K562 (cell line): ENCODE results near the gene GRIA4. TPM values are rescaled to one million over a fixed set of nuclear protein-coding genes. Genes with fewer than 3 reads are reported as not detected.

Experiments used
- ATAC-seq: fragments of 200-7000 bp; cut with Tn5 transposase; 3 replicates; pipeline ENCODE4 v1.9.1; 2020; ENCODE audit warnings: moderate library complexity
- BruUV-seq: library from RNA; stranded (reverse); fragments of 400-500 nt; replicated peaks from 2 replicates; lab custom pipeline; 2021; lab: Mats Ljungman, UMichigan
- CTCF ChIA-PET: fragments of 300-600 bp; formaldehyde crosslinking; extraction: SDS; loops from one replicate; lab custom pipeline; 2021; ENCODE audit warnings: low intra/inter-chr PET ratio; lab: Yijun Ruan, JAX
- POLR2A ChIA-PET: fragments of 300-600, 350-650 bp; sonication (Branson Sonifier 250); formaldehyde crosslinking; extraction: SDS; loops from one replicate; lab custom pipeline; 2021; ENCODE audit warnings: antibody characterized with exemption, inconsistent platforms; lab: Yijun Ruan, JAX
- DNase-seq, 4 experiments: peaks; one replicate each; pipeline versions ENCODE4 v3.0.0 to v3.0.0-alpha.2; 2011 to 2018; ENCODE audit warnings: low spot score in 3 of 4, mixed read lengths in 3 of 4; ENCODE audit errors: extremely low read depth in 1 of 4
- FAIRE-seq: peaks from 2 replicates; lab custom pipeline; 2011; peaks lifted over from hg19 to GRCh38; lab: Jason Lieb, UNC
- H2AFZ ChIP-seq: 2 replicates; pipeline ENCODE4 v1.6.0; 2011; ENCODE audit warnings: low read depth, low read length, control low read depth, inconsistent platforms
- H3K27ac ChIP-seq: fragments of 200-600 bp; 3 replicates; pipeline ENCODE4 v1.8.0; 2011; ENCODE audit warnings: low read depth, mild to moderate bottlenecking, control low read depth, inconsistent platforms, low read length, moderate library complexity, mixed read lengths; ENCODE audit errors: extremely low read depth
- H3K27me3 ChIP-seq, 2 experiments: fragments of 300-600 bp in 1 of 2; 2 replicates in 1 of 2; 3 replicates in 1 of 2; pipeline versions ENCODE4 v1.6.0 to v1.8.0; 2011; ENCODE audit warnings: inconsistent platforms in 2 of 2, low read length in 2 of 2, mild to moderate bottlenecking in 1 of 2, mixed read lengths in 1 of 2, moderate library complexity in 1 of 2; ENCODE audit not compliant: control insufficient read depth in 2 of 2, insufficient read depth in 2 of 2
- H3K36me3 ChIP-seq: fragments of 300-600 bp; 3 replicates; pipeline ENCODE4 v1.8.0; 2011; ENCODE audit warnings: mild to moderate bottlenecking, low read length, inconsistent platforms; ENCODE audit not compliant: control insufficient read depth, insufficient read depth
- H3K4me1 ChIP-seq, 2 experiments: fragments of 200-600 bp in 1 of 2; replicated peaks in 1 of 2; 2 replicates in 1 of 2; 3 replicates in 1 of 2; pipeline versions ENCODE4 v1.5.1 to v1.8.0; 2011; ENCODE audit warnings: inconsistent platforms in 2 of 2, low read length in 2 of 2, mild to moderate bottlenecking in 1 of 2, mixed read lengths in 1 of 2, moderate library complexity in 1 of 2; ENCODE audit not compliant: control insufficient read depth in 2 of 2, insufficient read depth in 2 of 2
- H3K4me2 ChIP-seq: 2 replicates; pipeline ENCODE4 v1.6.1; 2011; ENCODE audit warnings: low read length, control low read depth, inconsistent platforms, mixed read lengths; ENCODE audit not compliant: insufficient read depth
- H3K4me3 ChIP-seq: fragments of 200-600 bp; sonication (generic), shearing (Covaris generic); 2 replicates; pipeline ENCODE4 v1.5.1; 2016; ENCODE audit warnings: control low read depth, inconsistent platforms
- H3K79me2 ChIP-seq: fragments of 200-600 bp; 3 replicates; pipeline ENCODE4 v1.8.0; 2011; ENCODE audit warnings: low read length, inconsistent platforms; ENCODE audit not compliant: control insufficient read depth, insufficient read depth
- H3K9ac ChIP-seq, 2 experiments: 2 replicates each; pipeline versions ENCODE4 v1.6.0 to v1.6.1; 2011; ENCODE audit warnings: low read depth in 2 of 2, low read length in 2 of 2, control low read depth in 1 of 2, inconsistent platforms in 1 of 2, mild to moderate bottlenecking in 1 of 2, mixed read lengths in 1 of 2; ENCODE audit not compliant: insufficient read depth in 1 of 2
- H3K9me1 ChIP-seq: one replicate; pipeline ENCODE4 v1.6.0; 2011; ENCODE audit warnings: inconsistent platforms, mild to moderate bottlenecking, low read length, moderate library complexity; ENCODE audit not compliant: control insufficient read depth, insufficient read depth
- H3K9me3 ChIP-seq: replicated peaks from 2 replicates; pipeline ENCODE4 v1.5.1; 2011; ENCODE audit warnings: low read depth, low read length, inconsistent platforms; ENCODE audit not compliant: control insufficient read depth, insufficient read depth
- H4K20me1 ChIP-seq: replicated peaks from 2 replicates; pipeline ENCODE4 v1.6.1; 2011; ENCODE audit warnings: low read length, inconsistent platforms, mixed read lengths; ENCODE audit not compliant: control insufficient read depth, insufficient read depth
- ATF3 ChIP-seq, 2 experiments: fragments of 450-650 bp in 1 of 2; sonication (generic) in 1 of 2; formaldehyde crosslinking in 1 of 2; IDR thresholded peaks in 1 of 2; conservative IDR thresholded peaks in 1 of 2; 2 replicates each; pipeline versions ENCODE4 v1.6.1 to v1.8.1; 2016 to 2023; ENCODE audit warnings: mild to moderate bottlenecking in 2 of 2, moderate library complexity in 2 of 2, inconsistent platforms in 1 of 2, missing genetic modification reagents in 1 of 2
- BCOR ChIP-seq: fragments of 450-650 bp; IDR thresholded peaks from 2 replicates; pipeline ENCODE4 v1.6.1; 2016
- BMI1 ChIP-seq: fragments of 150-350 bp; IDR thresholded peaks from 2 replicates; pipeline ENCODE4 v1.6.1; 2014; ENCODE audit warnings: low read length
- EP400 ChIP-seq: fragments of 450-650 bp; IDR thresholded peaks from 2 replicates; pipeline ENCODE4 v1.6.1; 2017; ENCODE audit warnings: antibody characterized with exemption, mild to moderate bottlenecking, moderate library complexity
- IRF9 ChIP-seq: fragments of 450-650 bp; IDR thresholded peaks from 2 replicates; pipeline ENCODE4 v1.6.1; 2016; ENCODE audit warnings: missing biosample characterization, missing genetic modification characterization
- RNF2 ChIP-seq: sonication (generic); IDR thresholded peaks from 2 replicates; pipeline ENCODE4 v1.6.1; 2016
- ZNF696 ChIP-seq: fragments of 250-450 bp; sonication (Bioruptor Pico); conservative IDR thresholded peaks from 2 replicates; pipeline ENCODE4 v1.4.0; 2020; ENCODE audit warnings: mild to moderate bottlenecking, moderate library complexity
- WGBS: fragments of 100-300 bp; shearing (Covaris generic); methylation state at CpG from one replicate; pipeline ENCODE4 v1.1.6; 2016; ENCODE audit warnings: low coverage, mixed read lengths; ENCODE audit not compliant: insufficient coverage; ENCODE audit errors: missing lambda C conversion rate; 5-methylcytosine and 5-hydroxymethylcytosine counted together
- in situ Hi-C: fragments of 300-500 bp; cut with MboI; formaldehyde crosslinking; loops from 4 replicates; pipeline ENCODE4 v1.15.0; 2018; ENCODE audit warnings: inconsistent platforms, mixed read lengths
- intact Hi-C: fragments of 100-400 bp; cut with micrococcal nuclease; formaldehyde crosslinking; loops from 2 replicates; pipeline ENCODE4 v1.14.2; 2022
- polyA plus RNA-seq, 8 experiments: library from polyadenylated mRNA; depleted of rRNA in 4 of 8; stranded (reverse) in 5 of 8; unstranded in 3 of 8; fragments of >200 nt; fragmentation: Nextera tagmentation in 2 of 8; fragmentation: Illumina TruSeq in 1 of 8; extraction: Ambion mirVana in 2 of 8; extraction: Trizol in 1 of 8; gene quantifications; 2 replicates each; pipeline versions ENCODE4 v1.2.1 to v1.2.3, GENCODE V29; 2011 to 2014; ENCODE audit warnings: inconsistent platforms in 1 of 8, missing spikeins in 1 of 8
- small RNA-seq: library from RNA; depleted of rRNA; stranded (forward); fragments of <200 nt; gene quantifications from one replicate; pipeline ENCODE3, GENCODE V24; 2014
- total RNA-seq, 7 experiments: library from RNA; depleted of rRNA in 6 of 7; stranded (reverse); fragments of >200 nt in 6 of 7; fragmentation: Illumina TruSeq in 2 of 7; extraction: Trizol in 2 of 7; gene quantifications; 2 replicates each; pipeline versions ENCODE4 v1.2.1 to v1.2.3, GENCODE V29; 2011 to 2021; ENCODE audit warnings: low replicate concordance in 1 of 7
- TF ChIP-seq, protein P1 (sequence below): sonication (generic); formaldehyde crosslinking; IDR thresholded peaks from 2 replicates; pipeline ENCODE4 v1.8.0; 2022; ENCODE audit warnings: mild to moderate bottlenecking, missing genetic modification reagents

The GRIA4 gene
- total and polyA plus RNA-seq, 9 of the 15 experiments (the other 6 are each of a cell fraction or from before 2014, with no cell fraction given): not detected

DNA sequence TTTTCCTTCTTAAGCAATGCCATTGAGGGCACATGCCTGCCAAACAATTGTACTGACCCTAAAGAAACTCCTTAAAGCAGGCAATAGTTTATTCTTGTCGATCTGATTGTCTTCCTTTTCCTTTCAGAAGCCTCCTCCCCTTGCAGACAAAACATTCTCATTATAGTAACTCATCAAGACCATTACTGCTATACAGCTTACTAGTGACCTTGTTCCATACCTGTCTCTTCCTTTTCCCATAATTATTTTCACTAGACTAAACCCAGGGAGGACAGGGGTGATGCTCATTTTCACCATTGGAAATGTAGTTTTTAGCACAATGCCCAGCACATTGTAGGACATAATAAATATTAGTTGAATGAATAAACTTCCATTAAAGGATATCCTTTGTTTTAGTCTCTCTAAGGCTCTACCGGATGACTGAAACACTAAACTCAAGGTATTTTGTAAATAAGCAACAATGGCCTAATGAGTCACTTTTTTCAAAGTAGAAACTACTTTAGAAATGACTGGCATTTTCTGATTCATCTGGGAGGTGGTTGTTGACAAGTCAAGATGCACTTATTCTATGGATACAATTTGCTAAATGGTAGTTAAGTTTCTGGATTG lies 421.4 kb downstream of the GRIA4 start:
- 0% methylated on average over 2 of the region's 2 CpGs for WGBS
- TF ChIP-seq IRF9 (tag) (no peak), BMI1 (no peak), RNF2 (no peak), ATF3 (IDR thresholded peaks at IDR 0.05) (no peak), ATF3 (CRISPR knock-in tag; conservative IDR thresholded peaks at IDR 0.05) (no peak), EP400 (no peak), ZNF696 (CRISPR knock-in tag) (no peak), BCOR (no peak)
- TF ChIP-seq, protein P1, sequence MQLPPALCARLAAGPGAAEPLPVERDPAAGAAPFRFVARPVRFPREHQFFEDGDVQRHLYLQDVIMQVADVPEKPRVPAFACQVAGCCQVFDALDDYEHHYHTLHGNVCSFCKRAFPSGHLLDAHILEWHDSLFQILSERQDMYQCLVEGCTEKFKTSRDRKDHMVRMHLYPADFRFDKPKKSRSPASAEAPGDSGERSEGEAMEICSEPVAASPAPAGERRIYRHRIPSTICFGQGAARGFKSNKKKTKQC (CRISPR knock-in tag): no peak
- DNase-seq: no peak
- intact Hi-C loops (no loop called here), in situ Hi-C loops (no loop called here)
- H3K27me3 ChIP-seq: no peaks in the 10 kb centered on the region
- no peaks in the 10 kb centered on the region for H3K9me3 ChIP-seq
- CTCF ChIA-PET: no interaction called here
- no peaks in the 10 kb centered on the region for H3K4me1 ChIP-seq
- no peak overlapping the region for H3K4me2 ChIP-seq
- H3K79me2 ChIP-seq: no peaks in the 10 kb centered on the region
- FAIRE-seq: no peak
- no peak overlapping the region for H3K27ac ChIP-seq
- H2AFZ ChIP-seq: no peak overlapping the region
- no peaks in the 10 kb centered on the region for H3K9me1 ChIP-seq
- H3K36me3 ChIP-seq: no peaks in the 10 kb centered on the region
- BruUV-seq: no TSS peak
- no peak for ATAC-seq
- H4K20me1 ChIP-seq: no peaks in the 10 kb centered on the region
- H3K4me3 ChIP-seq: no peak overlapping the region
- H3K9ac ChIP-seq: no peak overlapping the region
- POLR2A ChIA-PET: no interaction called here

Small RNA genes lying within 50 kb of the gene (small RNA-seq; reads per million reads assigned to genes)
- gene RNU4-55P: not detected
- gene RNU6-277P: not detected
